SHP77 (cell line): ENCODE results near the gene WBP1.
A peak's percentile ranks its signal among the peaks of the same experiment; 100 is the strongest.
"Not testable (repeated sequence)": the region's sequence is repeated elsewhere in the genome, so short reads cannot be mapped to it uniquely, and the experiment has no call there.

Source experiments
- DNase-seq, 2 experiments: peaks; one replicate each; lab custom pipeline; 2025; lab: John Stamatoyannopoulos, UW

Gene WBP1

DNA sequence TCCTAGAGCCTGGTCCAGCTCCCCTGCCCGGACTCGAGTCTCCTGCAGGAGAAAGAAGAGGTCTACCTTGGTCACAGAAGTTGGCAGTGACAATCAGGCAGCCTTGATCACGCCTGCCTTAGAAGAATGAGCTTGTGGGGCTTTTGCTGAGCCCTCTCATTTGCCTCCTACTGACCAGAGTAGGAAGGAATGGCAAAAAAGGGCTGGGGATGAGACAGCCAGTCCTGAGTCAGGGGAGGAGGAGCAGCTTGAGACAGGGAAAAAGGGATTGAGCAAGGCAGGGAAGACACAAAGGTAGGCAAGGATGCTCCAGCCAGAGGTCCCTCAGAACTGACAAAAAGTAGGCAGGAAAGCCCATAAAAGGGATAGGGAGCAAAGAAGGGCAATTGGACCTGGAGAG lies 30.7 kb upstream of the WBP1 start:
- DNase-seq: no peak

DNA sequence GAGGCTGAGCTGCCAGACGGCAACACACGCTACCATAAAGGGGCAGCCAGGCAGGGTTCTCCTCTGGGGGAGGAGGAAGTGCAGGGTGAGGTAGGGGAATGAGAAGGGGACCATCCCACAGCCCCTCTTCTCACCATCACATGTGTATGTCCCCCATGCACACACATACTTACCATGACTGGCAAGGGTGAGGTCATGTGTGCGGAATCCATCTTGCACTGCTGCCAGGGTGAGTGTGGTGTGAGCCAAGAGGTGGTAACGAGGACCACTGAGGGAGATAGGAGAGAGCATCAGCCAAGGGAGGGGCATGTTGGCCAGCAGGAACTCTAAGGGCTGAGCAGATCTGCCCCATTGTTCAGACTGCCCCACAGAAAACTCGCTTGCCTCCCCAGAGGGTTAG lies 29.6 kb upstream of the WBP1 start:
- no peak for DNase-seq

DNA sequence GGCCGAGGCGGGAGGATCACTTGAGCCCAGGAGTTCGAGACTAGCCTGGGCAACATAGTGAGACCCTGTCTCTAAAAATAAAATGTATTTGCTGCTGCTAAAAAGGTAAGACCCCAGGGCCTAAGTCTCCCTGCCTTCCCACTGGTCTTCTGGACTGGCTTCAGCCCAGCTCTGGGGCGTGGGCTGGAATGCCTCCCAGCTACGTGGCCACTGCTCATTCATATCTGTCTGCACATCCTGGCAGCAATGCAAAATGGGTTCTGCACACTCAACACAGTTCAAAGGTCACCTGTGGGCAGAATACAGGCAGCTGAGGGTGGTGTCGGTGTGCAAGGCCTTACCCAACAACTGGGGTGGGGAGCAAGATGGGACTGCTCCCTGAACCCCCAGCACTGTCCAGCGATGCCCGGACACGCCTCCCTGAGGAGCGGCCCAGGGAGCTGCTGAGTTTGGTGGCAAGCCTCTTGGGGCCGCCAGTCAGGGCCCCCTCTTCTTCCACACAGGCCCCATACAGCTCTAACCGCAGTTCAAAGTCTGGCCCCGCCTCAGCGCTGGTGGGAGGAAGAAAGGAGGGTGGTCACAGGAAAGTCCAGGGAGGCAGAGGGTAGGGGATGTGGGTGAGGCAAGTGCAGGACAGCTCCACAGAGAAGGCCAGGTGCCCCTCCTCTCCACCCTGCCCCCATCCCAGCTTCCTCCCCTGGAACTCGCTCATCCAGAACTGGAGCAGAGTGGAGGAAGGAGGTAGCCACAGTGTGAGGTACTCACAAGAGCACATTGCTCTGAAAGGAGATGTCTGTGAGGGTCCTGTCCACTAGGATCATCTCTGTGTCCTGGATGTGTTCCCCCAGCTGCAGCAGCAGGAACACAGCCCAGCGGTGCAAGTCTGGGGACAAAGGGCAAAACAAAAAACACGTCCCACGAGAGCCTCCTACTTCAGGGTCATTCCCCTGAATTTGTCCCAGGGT lies 28.5 kb upstream of the WBP1 start:
- no peak for DNase-seq

GRCh38 chr2:74430502-74430901 lies 27.7 kb upstream of the WBP1 start:
- no peak for DNase-seq

DNA sequence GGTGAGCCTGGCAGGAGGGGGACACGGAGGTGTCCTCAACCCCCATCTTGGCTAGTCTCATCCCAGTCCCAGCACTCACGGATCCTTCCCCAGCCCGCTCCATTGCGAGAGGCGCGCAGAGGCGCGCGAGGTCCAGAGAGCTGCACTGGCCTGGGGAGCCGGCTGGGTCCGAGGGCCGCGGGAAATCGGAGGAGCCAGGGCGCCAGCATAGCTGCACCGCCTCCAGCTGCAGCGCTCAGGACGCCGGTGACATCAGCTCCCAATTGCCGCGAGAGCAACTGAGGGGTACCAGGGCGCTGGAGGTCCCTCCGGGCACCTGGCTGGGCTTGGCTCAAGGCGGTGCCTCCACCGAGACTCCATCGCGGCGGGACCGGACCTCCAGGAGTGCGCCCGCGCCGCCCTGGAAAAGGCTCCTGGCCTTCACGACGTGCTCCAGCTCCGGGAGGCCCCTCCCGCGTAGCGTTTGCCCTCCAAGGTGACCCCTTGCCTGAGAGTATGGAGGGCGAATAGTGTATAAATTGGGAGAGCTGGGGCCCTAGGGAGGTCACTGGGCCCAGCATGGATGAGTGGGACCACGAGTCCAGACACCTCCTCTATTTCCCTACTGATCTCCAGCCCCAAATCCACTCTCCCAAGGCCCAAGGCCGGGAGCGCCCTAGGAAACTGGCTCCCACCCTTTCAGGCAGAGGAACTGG lies 22.0 kb upstream of the WBP1 start:
- no peak for DNase-seq

DNA sequence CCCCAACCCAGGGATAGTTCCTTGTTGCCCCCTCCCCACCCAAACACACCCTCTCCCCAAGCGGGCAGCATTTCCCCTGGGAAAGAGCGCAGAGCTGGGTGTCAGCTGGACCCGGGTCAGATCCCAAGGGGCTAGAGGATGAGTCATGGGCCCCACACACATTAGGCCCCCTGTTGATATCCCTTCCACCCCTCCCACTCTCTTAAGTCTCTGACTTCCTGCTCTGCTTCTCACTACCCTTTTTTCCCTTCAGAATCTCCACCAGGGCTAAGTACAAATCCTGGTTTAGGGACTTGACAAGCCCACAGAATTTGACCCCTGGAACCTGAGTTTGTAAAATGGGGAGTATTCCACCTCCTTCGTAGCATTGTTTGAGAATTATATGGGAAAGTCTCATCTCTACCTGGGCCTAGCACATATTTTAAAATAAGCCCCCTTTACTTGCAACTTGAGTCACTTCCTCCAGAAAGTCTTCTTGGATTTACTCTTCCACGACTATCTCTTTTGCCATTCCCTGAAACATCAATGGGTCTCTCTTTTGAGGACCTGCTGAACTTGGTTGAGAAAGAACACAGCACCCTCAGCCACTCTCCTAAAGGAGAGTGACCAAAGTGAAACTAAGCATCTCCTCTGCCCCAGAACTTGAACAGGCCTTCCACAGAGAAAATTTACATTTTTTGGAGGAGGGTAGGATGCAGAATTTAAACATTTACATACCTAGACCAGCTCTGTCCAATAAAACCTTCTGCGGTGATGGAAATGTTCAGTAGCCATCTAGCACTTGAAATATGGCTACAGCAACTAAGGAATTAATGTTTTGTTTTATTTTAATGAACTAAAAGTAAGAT lies 21.2 kb upstream of the WBP1 start:
- no peak for DNase-seq

DNA sequence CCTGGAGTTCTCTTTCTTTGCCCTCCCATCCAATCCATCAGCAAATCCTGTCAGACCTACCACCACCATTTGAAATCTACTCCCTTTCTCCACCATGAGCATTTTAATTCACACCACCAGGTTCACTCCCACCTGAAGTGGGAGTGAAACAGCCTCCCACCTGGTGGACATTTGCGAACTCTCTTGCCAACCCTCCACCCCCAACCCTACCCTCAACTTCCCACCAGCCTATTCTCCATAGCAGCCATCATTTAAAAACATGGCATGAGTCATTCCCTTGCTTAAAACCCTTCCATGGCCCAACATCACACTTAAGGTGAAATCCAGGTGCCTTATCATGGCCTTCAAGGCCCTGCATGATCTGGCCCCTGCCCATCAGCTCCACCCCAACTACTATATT lies 20.0 kb upstream of the WBP1 start:
- DNase-seq: no peak

DNA sequence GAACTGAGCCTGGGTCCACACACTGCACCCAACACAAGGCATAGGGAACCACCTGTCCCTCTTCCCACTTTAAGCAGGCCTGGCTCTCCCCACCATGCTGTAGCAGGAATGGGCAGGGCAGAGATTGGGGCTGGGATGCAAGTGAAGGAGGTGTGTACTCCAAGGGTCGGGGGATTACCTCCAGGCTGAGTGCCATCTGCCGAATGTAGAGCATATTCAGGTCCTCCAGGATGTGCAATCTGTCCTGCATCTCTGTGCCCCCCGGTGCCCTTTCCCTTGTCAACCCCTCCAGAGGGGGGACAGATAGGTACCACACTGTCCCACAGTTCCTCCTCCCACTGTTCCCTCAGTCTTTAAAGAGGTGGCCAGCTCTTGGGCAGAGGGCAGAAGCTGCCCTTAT lies 18.9 kb upstream of the WBP1 start:
- no peak for DNase-seq

DNA sequence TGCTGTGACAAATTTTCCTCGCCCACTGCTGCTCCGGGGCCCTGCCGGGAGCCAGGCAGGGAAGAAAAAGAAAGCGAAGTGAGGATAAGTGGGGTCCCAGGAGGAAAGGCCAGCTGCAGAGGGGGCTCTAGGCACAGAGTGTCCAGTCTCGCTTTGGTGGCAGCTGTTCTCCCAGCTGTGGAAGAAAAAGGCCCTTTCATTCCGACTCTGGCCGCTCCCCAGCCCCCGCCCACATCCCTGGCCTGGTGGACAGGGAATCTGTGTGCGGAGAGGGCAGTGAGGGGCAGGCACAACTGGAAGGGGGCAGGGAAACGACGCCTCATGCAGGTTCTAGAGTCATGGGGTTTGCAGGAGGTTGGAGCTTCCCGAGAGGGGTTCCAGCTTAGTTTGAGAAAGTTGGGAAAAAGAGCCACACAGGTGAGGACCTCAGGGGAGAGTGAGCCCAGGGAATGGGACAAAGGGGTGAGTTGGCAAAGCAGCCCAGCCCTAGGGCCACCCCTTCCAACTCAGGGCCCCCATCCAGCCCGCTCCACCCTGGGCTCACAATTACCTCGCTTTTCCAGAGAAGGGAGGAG lies 18.3 kb upstream of the WBP1 start:
- DNase-seq: peak in 1 of 2 experiments; percentile 13

DNA sequence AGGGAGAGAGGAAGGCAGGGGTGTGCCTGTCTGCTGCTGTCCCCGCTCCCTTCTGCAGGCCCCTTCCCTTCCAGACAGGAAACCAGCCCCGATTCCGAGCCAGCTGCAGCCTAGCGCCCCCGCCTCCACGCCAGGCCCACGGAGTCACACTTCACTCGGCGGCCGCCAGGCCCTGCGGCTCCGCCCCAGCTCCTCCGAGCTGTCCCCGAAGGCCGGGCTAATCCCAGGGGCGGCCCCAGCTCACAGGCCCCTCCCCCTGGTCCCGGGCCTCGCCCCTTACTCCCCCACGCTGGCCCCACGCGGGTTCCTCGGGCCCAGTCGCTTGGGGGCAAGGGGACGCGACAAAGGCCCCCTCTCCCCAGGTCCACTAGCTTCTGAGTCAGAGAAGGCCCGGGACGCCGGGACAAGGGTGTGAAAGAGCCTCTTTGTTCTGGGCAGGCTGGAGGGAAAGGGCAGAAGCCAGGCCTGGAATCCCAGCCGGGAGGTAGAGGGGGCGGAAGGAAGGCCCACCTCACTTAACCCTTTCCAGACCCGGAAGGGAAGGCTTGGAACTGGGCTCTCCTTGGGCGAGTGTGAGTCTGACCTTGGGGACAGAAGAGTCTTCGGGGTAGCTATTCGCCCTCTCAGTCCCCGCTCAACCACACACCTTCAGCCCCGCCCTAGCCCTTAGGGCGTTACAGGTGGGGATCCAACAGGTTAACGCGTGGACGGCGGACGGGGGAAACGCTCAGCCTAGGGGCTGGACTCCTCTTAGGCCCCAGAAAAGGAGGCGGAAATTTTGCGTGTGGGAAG lies 17.7 kb upstream of the WBP1 start:
- DNase-seq: peak; percentile 55 to 82

DNA sequence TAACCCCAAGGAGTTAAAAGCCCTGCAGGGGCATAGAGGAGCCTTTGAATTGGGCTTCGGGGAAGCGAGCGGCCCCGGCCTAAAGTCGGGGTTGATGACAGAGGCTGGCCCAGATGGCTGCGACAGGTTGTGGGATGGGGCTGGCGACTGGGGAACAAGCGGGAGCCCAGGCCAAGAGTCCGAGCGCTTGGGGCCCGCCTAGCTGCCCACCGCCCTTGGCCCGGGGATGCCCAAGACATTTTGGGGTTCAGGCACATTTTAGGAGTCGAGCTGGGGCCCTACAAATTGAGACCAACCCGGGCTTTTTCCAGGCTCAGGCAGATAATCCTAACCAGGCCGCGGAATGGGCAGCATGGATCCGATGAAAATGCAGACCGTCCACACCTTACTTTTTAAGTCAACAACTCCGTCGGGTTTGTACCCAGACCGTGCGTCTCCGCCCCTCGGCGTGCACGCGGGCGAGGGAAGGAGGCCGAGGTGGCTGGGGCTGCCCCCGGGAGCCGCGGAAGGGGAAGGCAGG lies 17.0 kb upstream of the WBP1 start:
- DNase-seq: no peak

DNA sequence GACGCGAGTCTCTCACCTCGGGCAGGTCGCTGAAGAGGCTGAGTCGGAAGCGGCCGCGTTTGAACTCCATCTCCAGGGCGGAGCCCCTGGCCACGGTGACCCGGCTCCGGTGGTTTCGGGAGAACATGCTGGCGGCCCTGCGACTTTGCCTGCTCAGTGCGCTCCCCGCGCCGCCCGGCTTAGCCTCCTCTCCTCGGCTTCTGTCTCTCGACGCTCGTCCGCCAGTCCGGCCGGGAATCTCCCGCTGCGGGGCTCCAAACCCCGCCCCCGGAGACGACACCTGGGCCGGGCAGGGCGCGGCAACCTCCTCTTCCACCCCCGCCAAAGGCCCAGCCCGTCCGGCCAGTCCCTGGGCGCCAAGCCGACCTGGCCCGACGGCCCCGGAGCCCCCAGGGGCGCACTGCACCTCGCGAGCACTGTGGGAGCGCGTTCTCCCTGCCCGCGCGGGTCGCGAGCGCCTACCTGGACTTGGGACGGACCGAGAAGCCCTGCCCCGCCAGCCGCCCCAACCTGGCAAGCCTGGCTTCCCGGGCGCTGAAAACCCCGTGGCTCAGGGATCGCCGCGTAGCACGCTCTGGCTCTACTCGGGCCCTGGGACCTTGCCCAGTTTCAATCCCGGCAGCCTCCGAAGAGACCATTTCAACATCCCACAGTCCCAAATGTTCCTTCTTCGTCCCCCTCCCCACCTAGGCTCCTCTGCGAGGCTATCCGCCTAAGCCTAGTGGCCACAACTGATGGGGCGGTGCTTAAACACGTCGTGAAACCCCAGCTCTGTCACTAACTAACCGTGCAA lies 16.4 kb upstream of the WBP1 start, which contains the start of gene RTKN:
Gene RTKN, minus strand, starts transcription at position 248 of the 793 bp plus-strand sequence. Its CDS starts 121 bp downstream, at position 127.
- no peak for DNase-seq

DNA sequence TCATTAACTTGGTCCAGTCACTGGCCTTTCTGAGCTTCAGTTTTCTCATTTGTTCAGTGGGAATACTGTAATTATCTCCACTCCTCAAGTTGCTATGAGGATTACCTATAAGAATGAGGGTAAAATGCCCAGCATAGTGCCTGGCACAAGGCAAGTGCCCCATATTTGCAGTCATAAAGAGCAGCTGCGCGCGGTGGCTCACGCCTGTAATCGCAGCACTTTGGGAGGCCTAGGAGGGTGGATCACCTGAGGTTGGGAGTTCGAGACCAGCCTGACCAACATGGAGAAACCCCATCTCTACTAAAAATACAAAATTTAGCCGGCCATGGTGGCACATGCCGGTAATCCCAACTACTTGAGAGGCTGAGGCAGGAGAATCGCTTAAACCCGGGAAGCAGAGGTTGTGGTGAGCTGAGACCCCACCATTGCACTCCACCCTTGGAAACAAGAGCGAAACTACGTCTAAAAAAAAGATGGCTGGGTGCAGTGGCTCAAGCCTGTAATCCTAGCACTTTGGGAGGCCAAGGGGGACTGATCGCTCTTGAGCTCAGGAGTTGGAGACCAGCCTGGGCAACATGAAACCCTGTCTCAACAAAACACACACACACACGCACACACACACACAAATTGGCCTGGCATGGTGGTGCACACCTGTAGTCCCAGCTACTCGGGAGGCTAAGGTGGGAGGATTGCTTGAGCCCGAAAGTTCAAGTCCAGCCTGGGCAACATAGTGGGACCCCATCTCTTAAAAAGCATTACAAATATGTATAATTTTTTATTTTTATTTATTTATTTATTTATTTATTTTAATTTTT lies 15.5 kb upstream of the WBP1 start:
- DNase-seq: not testable (repeated sequence)

DNA sequence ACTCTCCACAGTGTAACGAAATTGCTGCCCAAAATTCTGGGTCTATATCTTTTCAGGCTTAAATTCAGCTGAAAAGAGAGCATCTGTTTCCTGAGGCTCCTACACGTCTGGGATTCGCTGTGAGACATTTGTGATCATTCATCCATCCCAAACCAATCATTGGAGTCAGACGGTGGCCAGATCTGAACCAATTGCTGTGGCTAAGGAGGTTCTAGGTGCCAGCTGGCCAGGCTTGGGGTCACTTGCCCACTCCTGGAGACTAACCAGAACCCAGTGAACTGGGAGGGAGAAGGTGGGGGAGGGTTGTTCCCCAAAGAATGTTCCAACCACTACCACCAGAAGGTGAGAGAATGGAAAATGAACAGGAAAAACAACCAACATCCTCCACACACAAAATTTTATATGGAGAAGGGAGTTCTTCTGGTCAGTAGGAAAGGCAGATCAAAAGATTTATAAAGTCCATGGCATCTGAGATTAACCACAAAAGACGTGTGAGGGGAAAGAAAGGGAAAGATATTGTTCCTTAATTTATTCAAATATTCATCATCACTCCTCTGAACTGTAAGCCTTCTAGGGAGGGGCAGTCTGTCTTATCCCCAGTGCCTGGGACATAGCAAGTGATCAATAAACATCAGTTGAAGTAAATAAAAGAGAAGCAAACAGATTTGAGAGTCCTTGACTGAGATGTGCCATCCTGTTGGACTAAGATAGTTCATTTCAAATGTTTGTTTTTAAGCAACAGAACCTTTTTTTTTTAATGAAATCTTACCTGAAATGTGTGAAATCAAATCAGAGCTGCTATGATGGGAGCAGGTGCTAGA lies 13.5 kb upstream of the WBP1 start:
- DNase-seq: no peak

GRCh38 chr2:74447230-74447999 lies 10.8 kb upstream of the WBP1 start:
- DNase-seq: no peak

DNA sequence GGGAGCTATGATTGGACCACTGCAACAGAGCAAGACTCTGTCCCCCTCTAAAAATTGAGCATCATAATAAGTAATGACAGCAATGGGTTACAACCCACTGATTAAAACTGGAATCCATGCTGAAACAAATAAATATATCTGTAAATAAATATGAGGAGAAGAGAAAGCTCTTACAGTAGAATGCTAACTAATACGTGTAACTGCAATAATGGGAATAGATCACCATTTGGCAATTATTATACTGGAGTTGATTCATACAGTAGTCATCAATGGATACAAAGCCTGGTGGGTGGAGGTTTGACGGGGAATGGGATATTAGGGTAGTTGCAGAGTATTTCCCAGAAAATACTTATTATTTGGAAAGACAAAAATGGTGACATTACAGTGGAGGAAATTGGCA lies 9.5 kb upstream of the WBP1 start:
- no peak for DNase-seq

GRCh38 chr2:74450570-74451190 lies 7.6 kb upstream of the WBP1 start:
- DNase-seq: no peak
